AG04449 (cell line): Measurements from ENCODE around the gene SARDH.
"Not testable (repeated sequence)": the region's sequence is repeated elsewhere in the genome, so short reads cannot be mapped to it uniquely, and the experiment has no call there.

Experiments
- CTCF ChIA-PET: fragments of 350-600 bp; formaldehyde crosslinking; extraction: SDS; loops from one replicate; lab custom pipeline; 2021; ENCODE audit warnings: antibody characterized with exemption; lab: Yijun Ruan, JAX
- POLR2A ChIA-PET: fragments of 400-600, 350-600 bp; formaldehyde crosslinking; extraction: SDS; loops from one replicate; lab custom pipeline; 2020; ENCODE audit warnings: antibody characterized with exemption, inconsistent platforms; lab: Yijun Ruan, JAX
- DNase-seq: peaks from one replicate; pipeline ENCODE4 v3.0.0-alpha.2; 2010; ENCODE audit warnings: low read depth, low spot score
- H3K4me3 ChIP-seq: 2 replicates; pipeline ENCODE4 v1.5.1; 2011; ENCODE audit warnings: low read depth, mild to moderate bottlenecking, control low read depth, low read length
- CTCF ChIP-seq: IDR thresholded peaks from one replicate; pipeline ENCODE4 v1.5.1; 2011; ENCODE audit warnings: mild to moderate bottlenecking, moderate library complexity, low read length, control low read depth, inconsistent platforms; ENCODE audit not compliant: insufficient read depth; ENCODE audit errors: missing control alignments

Gene SARDH

GRCh38 chr9:133676450-133676849 is 61.7 kb downstream of the SARDH start:
- TF ChIP-seq CTCF, result no peak
- H3K4me3 ChIP-seq, result no peak overlapping the region
- no peak for DNase-seq
- POLR2A ChIA-PET, result no interaction called here
- CTCF ChIA-PET, result interaction anchor here (0.8 kb wide), 1 partner anchor 106 kb away, joined by 3 read pairs; no protein-coding TSS in a partner anchor

- CTCF ChIA-PET, POLR2A ChIA-PET, H3K4me3 ChIP-seq, DNase-seq: not testable (repeated sequence)
Measured at GRCh38 chr9:133675796-133676195, 62.4 kb downstream of the SARDH start.

- CTCF ChIA-PET, result no interaction called here
- TF ChIP-seq CTCF, result no peak
- POLR2A ChIA-PET, result no interaction called here
- no peak for DNase-seq
- H3K4me3 ChIP-seq, result no peak overlapping the region
Measured at GRCh38 chr9:133674091-133674490, 64.1 kb downstream of the SARDH start.

- no peak overlapping the region for H3K4me3 ChIP-seq
- ChIA-PET POLR2A (no interaction called here), CTCF (no interaction called here)
- no peak for DNase-seq
- TF ChIP-seq CTCF, result no peak
Measured at GRCh38 chr9:133673258-133673655, 64.9 kb downstream of the SARDH start.

GRCh38 chr9:133672503-133673257 is 65.5 kb downstream of the SARDH start:
- H3K4me3 ChIP-seq, result no peak overlapping the region
- DNase-seq, result no peak
- TF ChIP-seq CTCF, result no peak
- ChIA-PET CTCF (no interaction called here), POLR2A (no interaction called here)

- no peak overlapping the region for H3K4me3 ChIP-seq
- CTCF ChIA-PET, result no interaction called here
- DNase-seq, result no peak
- POLR2A ChIA-PET, result no interaction called here
- no peak for TF ChIP-seq CTCF
Measured at GRCh38 chr9:133671371-133671770, 66.8 kb downstream of the SARDH start.

GRCh38 chr9:133670466-133670865 is 67.7 kb downstream of the SARDH start:
- ChIA-PET CTCF (no interaction called here), POLR2A (no interaction called here)
- DNase-seq, result no peak

More at GRCh38 chr9:133670466-133670865, 67.7 kb downstream of the SARDH start:
- H3K4me3 ChIP-seq, result no peak overlapping the region
- TF ChIP-seq CTCF, result no peak
